ENCODE measurements around the gene ZFYVE16. TPM values are rescaled to one million over a fixed set of nuclear protein-coding genes. Genes with fewer than 3 reads are reported as not detected.

The ZFYVE16 gene
- total RNA-seq, 1 experiment from 2014 or later, result 21.9 TPM

DNA sequence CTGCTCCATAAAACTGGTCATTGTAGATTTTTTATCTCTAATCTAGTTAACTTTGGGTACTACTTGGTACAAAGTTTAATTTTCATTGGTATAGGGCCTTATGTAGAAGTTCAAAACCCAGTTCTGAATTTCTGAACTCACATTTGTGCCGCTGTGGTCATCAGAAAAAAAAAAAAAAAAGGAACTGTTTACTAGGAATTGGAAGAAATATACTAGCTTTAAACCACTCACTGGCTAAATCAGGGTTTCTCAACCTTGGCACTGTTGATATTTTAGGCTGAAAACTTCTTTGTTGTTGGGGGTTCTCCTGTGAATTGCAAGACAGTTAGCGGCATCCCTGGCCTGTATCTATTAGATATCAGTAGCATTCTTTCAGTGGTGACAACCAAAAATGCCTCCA lies 4.1 kb upstream of the ZFYVE16 start:
- Mint-ChIP-seq H3K27ac (no peak overlapping the region), H3K36me3 (ENCODE audit: insufficient read depth in 1 of 3, low read depth in 3 of 3) (no peaks in the 10 kb centered on the region), H3K4me3 (no peak overlapping the region), H3K27me3 (ENCODE audit: low read depth) (no peaks in the 10 kb centered on the region; the same call in 1 of the 2 replicates), H3K9me3 (no peaks in the 10 kb centered on the region), H3K4me1 (peaks cover 0 to 2% of the 10 kb centered on the region in 2 experiments; a peak in 1 of 4 replicates)
- H3K27me3 ChIP-seq (ENCODE audit: insufficient read depth, low read length), result no peaks in the 10 kb centered on the region
- H3K4ac ChIP-seq (ENCODE audit: low read depth, low read length), result no peak overlapping the region
- no peak overlapping the region for H2AK5ac ChIP-seq (ENCODE audit: insufficient read length, low read length)
- peaks cover 3% of the 10 kb centered on the region for H3K23me2 ChIP-seq (ENCODE audit: insufficient read length, low read depth, low read length, poor library complexity, severe bottlenecking)
- no peaks in the 10 kb centered on the region for H3K79me1 ChIP-seq (ENCODE audit: insufficient read depth, low read depth, low read length, poor library complexity, severe bottlenecking)
- H3K9ac ChIP-seq (ENCODE audit: extremely low read depth, insufficient read length, low read length), result no peak overlapping the region
- no peaks in the 10 kb centered on the region for H3K9me3 ChIP-seq (ENCODE audit: control insufficient read depth, low read depth, low read length)
- no peak overlapping the region for H3K56ac ChIP-seq (ENCODE audit: insufficient read length, low read depth, low read length)
- no peak overlapping the region for H2AFZ ChIP-seq (ENCODE audit: low read length)
- no peak overlapping the region for H3K23ac ChIP-seq (ENCODE audit: insufficient read length, low read depth, low read length)
- H4K5ac ChIP-seq (ENCODE audit: insufficient read length, low read depth, low read length), result no peak overlapping the region
- no peak overlapping the region for H2BK20ac ChIP-seq (ENCODE audit: low read depth, low read length, poor library complexity, severe bottlenecking)
- H2BK12ac ChIP-seq (ENCODE audit: insufficient read length, low read depth, low read length), result no peak overlapping the region
- H2BK120ac ChIP-seq (ENCODE audit: low read depth, low read length, poor library complexity, severe bottlenecking), result no peak overlapping the region
- H3K27ac ChIP-seq (ENCODE audit: insufficient read length, low read depth, low read length), result no peak overlapping the region
- H3K4me1 ChIP-seq (ENCODE audit: insufficient read depth, low read length), result no peaks in the 10 kb centered on the region
- no peak overlapping the region for H4K91ac ChIP-seq (ENCODE audit: insufficient read length, low read depth, low read length)
- H3K79me2 ChIP-seq (ENCODE audit: insufficient read depth, low read length), result no peaks in the 10 kb centered on the region
- H3K18ac ChIP-seq (ENCODE audit: insufficient read length, low read depth, low read length), result no peak overlapping the region
- no peak overlapping the region for H2BK5ac ChIP-seq (ENCODE audit: insufficient read length, low read length)
- H4K20me1 ChIP-seq (ENCODE audit: control insufficient read depth, insufficient read depth, insufficient read length), result no peaks in the 10 kb centered on the region
- H3T11ph ChIP-seq (ENCODE audit: low read length), result no peak overlapping the region
- TF ChIP-seq, protein P1, sequence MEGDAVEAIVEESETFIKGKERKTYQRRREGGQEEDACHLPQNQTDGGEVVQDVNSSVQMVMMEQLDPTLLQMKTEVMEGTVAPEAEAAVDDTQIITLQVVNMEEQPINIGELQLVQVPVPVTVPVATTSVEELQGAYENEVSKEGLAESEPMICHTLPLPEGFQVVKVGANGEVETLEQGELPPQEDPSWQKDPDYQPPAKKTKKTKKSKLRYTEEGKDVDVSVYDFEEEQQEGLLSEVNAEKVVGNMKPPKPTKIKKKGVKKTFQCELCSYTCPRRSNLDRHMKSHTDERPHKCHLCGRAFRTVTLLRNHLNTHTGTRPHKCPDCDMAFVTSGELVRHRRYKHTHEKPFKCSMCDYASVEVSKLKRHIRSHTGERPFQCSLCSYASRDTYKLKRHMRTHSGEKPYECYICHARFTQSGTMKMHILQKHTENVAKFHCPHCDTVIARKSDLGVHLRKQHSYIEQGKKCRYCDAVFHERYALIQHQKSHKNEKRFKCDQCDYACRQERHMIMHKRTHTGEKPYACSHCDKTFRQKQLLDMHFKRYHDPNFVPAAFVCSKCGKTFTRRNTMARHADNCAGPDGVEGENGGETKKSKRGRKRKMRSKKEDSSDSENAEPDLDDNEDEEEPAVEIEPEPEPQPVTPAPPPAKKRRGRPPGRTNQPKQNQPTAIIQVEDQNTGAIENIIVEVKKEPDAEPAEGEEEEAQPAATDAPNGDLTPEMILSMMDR (conservative IDR thresholded peaks at IDR 0.05), result no peak
- no peak overlapping the region for H3K14ac ChIP-seq (ENCODE audit: insufficient read depth, low read length)
- H4K8ac ChIP-seq (replicated peaks; ENCODE audit: insufficient read length, low read depth, low read length), result no peak overlapping the region
- no peak overlapping the region for H3K4me2 ChIP-seq (ENCODE audit: insufficient read depth, insufficient read length, low read length)
- H2BK15ac ChIP-seq (ENCODE audit: low read depth, low read length), result no peak overlapping the region
- WGBS (ENCODE audit: extremely low coverage, insufficient read length, low lambda C conversion rate), result no CpG with 5 or more reads among the region's 2 CpGs
- no peak for DNase-seq

Measured in H9 (cell line).